ENCODE results near the gene HMGXB3.

The HMGXB3 gene

DNA sequence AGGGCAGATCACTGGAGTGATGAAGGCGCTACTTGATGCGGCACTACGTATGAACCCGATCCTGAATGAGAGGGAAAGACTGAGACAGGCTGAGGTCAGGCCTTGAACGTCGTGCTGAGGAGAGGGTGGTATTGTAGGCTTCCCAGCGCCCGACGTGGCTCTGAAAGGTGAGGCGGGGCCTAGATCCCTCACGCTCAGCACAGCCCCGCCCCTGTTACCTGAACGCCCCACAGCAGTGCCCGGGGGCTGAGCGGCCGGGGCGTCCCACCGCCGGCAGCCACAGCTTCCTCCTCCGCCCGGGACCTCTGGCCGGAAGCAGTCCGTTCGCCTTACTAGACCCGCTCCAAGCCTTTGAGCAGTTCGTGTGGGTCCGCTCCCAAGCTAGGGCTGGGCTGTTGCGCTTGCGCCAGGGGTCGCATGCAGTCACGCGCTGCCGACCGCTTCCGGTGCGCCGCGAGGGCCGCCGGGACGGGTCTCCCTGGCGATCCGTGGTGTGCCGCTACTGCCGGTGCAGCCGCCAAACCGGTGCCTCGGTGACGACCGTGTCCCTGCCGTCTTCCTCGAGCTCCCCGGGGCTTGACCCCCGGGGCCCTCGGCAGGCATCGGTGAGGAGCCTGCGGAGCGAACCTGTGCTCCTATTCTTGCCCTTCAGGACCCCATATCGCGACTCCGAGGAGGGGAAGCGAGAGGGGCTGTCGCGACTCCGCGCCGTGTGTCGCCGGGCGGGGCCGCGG lies at the start of gene HMGXB3, which contains the start of gene TIGD6:
TSS of gene HMGXB3 (plus strand) at position 484 of the 734 bp plus-strand sequence. CDS start 4,114 bp downstream, outside the sequence.
TSS of gene TIGD6 (minus strand) at position 399 of the 734 bp plus-strand sequence. CDS start 4,306 bp downstream, outside the sequence.
- in situ Hi-C loops (cut with HindIII; ENCODE audit: low sequenced_read_pairs), result loop anchor here (10.0 kb wide), 1 partner anchor 56 kb away; the partner anchor contains the start of gene PDE6A
- peak; percentile 88 for DNase-seq (ENCODE audit: low read depth)
- TF ChIP-seq, protein P1, sequence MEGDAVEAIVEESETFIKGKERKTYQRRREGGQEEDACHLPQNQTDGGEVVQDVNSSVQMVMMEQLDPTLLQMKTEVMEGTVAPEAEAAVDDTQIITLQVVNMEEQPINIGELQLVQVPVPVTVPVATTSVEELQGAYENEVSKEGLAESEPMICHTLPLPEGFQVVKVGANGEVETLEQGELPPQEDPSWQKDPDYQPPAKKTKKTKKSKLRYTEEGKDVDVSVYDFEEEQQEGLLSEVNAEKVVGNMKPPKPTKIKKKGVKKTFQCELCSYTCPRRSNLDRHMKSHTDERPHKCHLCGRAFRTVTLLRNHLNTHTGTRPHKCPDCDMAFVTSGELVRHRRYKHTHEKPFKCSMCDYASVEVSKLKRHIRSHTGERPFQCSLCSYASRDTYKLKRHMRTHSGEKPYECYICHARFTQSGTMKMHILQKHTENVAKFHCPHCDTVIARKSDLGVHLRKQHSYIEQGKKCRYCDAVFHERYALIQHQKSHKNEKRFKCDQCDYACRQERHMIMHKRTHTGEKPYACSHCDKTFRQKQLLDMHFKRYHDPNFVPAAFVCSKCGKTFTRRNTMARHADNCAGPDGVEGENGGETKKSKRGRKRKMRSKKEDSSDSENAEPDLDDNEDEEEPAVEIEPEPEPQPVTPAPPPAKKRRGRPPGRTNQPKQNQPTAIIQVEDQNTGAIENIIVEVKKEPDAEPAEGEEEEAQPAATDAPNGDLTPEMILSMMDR (IDR thresholded peaks at IDR 0.05; ENCODE audit: low read depth, low read length, missing control alignments), result no peak
- peak within 1 kb of the TSS; percentile 88 for H3K4me3 ChIP-seq (ENCODE audit: low read depth, low read length)

GRCh38 chr5:149951138-149951749 lies 49.3 kb upstream of the HMGXB3 start:
- TF ChIP-seq, protein P1 (IDR thresholded peaks at IDR 0.05; ENCODE audit: low read depth, low read length, missing control alignments), result no peak
- in situ Hi-C loops (cut with HindIII; ENCODE audit: low sequenced_read_pairs), result no loop called here
- H3K4me3 ChIP-seq (ENCODE audit: low read depth, low read length), result no peak overlapping the region
- no peak for DNase-seq (ENCODE audit: low read depth)

DNA sequence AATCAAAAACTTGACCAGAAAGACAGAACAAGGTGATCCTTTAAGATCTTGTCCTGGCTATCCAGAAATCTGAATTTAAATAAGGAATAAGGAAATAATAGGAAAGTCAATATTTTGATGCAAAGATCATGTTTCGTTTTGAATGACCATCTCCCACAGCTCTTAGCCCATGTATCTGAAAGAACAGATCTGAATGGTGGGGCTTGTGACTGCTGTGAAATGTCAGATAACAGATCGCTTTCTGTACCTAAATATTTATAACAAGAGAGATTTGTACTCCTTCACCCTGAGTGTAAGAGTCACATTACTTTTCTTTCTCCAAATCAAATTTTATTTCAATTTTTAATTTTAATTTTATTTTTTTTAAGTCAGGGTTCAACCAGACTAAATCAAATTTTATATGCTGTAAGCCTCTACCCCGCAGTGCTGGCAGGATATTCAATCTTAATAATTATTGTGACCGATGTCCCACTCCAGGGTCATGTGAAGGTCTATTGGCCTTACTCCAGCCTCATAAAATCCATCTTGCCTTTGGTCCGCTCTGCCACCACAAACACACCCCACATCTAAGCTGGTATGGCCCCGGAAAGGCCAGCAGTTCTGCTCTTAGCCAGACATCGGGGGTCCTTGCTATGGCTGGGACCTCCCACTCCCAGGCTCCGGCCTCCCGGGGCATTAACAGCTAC lies 47.0 kb upstream of the HMGXB3 start:
- H3K4me3 ChIP-seq (ENCODE audit: low read depth, low read length), result no peak overlapping the region
- in situ Hi-C loops (cut with HindIII; ENCODE audit: low sequenced_read_pairs), result no loop called here
- no peak for DNase-seq (ENCODE audit: low read depth)
- TF ChIP-seq, protein P1 (IDR thresholded peaks at IDR 0.05; ENCODE audit: low read depth, low read length, missing control alignments), result no peak

DNA sequence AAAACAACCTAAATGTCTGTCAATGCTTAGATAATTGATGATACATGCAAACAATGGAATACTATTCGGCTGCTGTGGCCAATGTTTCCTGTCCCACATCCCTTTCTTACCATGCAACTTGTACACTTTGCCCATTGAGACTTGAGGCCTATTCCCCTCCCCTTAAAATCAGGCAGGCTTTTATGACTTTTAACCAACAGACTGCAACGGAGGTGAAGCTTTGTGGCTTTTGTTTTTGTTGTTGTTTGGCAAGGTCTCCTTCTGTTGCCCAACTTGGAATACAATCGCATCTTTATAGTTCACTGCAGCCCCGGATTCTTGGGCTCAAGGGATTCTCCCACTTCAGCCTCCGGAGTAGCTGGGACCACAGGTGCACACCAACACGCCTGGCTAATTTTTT lies 45.7 kb upstream of the HMGXB3 start:
- TF ChIP-seq, protein P1 (IDR thresholded peaks at IDR 0.05; ENCODE audit: low read depth, low read length, missing control alignments), result no peak
- no peak overlapping the region for H3K4me3 ChIP-seq (ENCODE audit: low read depth, low read length)
- in situ Hi-C loops (cut with HindIII; ENCODE audit: low sequenced_read_pairs), result no loop called here
- no peak for DNase-seq (ENCODE audit: low read depth)

- no peak overlapping the region for H3K4me3 ChIP-seq (ENCODE audit: low read depth, low read length)
- no peak for DNase-seq (ENCODE audit: low read depth)
- in situ Hi-C loops (cut with HindIII; ENCODE audit: low sequenced_read_pairs), result no loop called here
- TF ChIP-seq, protein P1 (IDR thresholded peaks at IDR 0.05; ENCODE audit: low read depth, low read length, missing control alignments), result no peak
Measured at GRCh38 chr5:149956685-149957084, 43.9 kb upstream of the HMGXB3 start.

- in situ Hi-C loops (cut with HindIII; ENCODE audit: low sequenced_read_pairs), result no loop called here
- no peak overlapping the region for H3K4me3 ChIP-seq (ENCODE audit: low read depth, low read length)
- no peak for DNase-seq (ENCODE audit: low read depth)
- TF ChIP-seq, protein P1 (IDR thresholded peaks at IDR 0.05; ENCODE audit: low read depth, low read length, missing control alignments), result no peak
Measured at GRCh38 chr5:149957855-149958254, 42.7 kb upstream of the HMGXB3 start.
